RWPE1 (cell line): Measurements from ENCODE around the gene PPP1R9A.

Source experiments
- CTCF ChIA-PET: fragments of 350-600 bp; sonication (Branson Sonifier 250); formaldehyde crosslinking; extraction: SDS; loops from one replicate; lab custom pipeline; 2021; lab: Yijun Ruan, JAX
- POLR2A ChIA-PET: fragments of 400-600 bp; formaldehyde crosslinking; extraction: SDS; loops from one replicate; lab custom pipeline; 2020; ENCODE audit warnings: antibody characterized with exemption; ENCODE audit not compliant: low non-redundant PET; lab: Yijun Ruan, JAX
- DNase-seq: peaks from one replicate; pipeline ENCODE4 v3.0.0; 2012; ENCODE audit warnings: low spot score
- H3K27ac ChIP-seq: fragments of 450-650 bp; 2 replicates; pipeline ENCODE4 v1.5.1; 2017
- TF ChIP-seq, protein P1 (sequence below): fragments of 450-650 bp; conservative IDR thresholded peaks from 2 replicates; pipeline ENCODE4 v1.5.1; 2017; ENCODE audit warnings: low read depth, mild to moderate bottlenecking

Gene PPP1R9A

DNA sequence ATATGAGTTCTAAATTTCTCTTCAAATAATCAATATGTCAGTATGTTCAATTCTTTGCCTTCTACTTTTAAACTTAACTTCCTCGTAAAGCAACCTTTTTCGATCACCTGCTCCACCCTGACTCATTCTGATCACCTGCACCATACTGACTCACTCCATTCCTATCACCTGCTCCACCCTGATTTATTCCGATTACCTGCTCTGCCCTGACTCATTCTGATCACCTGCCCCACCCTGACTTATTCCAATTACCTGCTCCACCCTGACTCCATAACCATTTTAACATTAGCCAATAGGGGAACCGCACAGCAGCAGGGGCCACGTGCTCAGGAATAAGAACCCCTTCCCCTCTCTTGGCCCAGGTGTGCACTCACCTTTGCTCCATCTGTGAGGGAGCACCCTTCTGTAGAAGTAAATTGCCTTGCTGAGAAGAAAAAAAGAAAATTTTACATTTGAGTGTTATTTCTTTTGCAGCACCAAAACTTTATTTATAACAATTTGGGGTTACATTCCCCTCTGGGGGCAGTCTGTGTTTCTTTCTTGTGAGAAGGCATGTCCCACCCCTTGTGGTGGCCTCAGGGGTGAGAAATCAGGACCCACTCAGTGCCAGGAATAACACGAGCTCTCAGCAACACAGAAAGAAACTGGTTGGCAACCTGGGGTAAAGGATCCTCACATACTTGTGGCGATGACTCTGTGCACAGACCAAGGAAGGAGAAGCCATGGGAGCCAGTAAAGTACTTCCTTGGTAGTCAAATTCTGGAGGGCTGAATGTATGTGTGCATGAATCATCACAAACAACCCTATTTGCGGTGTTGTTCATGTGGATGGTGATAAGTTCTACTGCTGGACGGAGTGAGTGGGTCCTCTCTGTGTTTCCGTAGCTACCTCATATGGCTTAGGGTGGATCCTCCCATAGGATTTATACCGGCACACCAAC, 29.4 kb upstream of the PPP1R9A start:
- no peak for DNase-seq
- POLR2A ChIA-PET, result no interaction called here
- TF ChIP-seq, protein P1, sequence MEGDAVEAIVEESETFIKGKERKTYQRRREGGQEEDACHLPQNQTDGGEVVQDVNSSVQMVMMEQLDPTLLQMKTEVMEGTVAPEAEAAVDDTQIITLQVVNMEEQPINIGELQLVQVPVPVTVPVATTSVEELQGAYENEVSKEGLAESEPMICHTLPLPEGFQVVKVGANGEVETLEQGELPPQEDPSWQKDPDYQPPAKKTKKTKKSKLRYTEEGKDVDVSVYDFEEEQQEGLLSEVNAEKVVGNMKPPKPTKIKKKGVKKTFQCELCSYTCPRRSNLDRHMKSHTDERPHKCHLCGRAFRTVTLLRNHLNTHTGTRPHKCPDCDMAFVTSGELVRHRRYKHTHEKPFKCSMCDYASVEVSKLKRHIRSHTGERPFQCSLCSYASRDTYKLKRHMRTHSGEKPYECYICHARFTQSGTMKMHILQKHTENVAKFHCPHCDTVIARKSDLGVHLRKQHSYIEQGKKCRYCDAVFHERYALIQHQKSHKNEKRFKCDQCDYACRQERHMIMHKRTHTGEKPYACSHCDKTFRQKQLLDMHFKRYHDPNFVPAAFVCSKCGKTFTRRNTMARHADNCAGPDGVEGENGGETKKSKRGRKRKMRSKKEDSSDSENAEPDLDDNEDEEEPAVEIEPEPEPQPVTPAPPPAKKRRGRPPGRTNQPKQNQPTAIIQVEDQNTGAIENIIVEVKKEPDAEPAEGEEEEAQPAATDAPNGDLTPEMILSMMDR, result no peak
- H3K27ac ChIP-seq, result no peak overlapping the region
- CTCF ChIA-PET, result no interaction called here

DNA sequence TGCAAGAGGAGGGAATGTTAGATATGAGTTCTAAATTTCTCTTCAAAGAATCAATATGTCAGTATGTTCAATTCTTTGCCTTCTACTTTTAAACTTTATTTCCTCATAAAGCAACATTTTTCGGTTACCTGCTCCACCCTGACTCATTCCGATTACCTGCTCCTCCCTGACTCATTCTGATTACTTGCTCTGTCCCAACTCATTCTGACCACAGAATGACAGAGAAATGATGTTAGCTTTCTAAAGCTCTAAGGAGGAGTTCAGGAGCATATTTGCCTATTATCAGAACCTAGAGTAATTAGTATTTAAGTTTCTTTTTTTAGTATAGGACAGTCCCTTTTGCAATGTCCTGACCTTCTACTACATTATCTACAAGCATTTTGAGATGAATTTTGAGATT, 24.5 kb upstream of the PPP1R9A start:
- no peak for DNase-seq
- ChIA-PET CTCF (interaction anchor here (0.6 kb wide), 1 partner anchor 382 kb away, joined by 5 read pairs; no protein-coding TSS in a partner anchor), POLR2A (no interaction called here)
- TF ChIP-seq, protein P1, result no peak
- no peak overlapping the region for H3K27ac ChIP-seq

DNA sequence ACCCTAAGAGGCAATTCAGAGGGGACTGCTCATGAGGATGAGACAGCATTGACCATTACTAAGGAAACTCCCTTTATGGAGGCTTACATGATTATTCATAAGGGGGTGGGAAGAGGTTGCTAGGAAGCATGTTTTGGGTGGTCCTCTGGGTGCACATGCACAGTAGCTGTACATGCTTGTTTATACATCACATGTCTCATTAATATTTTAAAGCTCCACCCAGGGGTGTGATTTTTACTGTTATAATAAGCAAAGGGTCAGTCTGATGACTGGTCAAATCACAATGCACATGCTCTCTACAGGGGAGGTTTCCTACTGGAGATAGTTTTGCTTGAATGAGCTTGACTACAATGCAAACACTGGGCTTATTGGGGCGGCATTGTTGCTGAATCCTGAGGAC, 23.8 kb upstream of the PPP1R9A start:
- TF ChIP-seq, protein P1, result no peak
- no peak for DNase-seq
- POLR2A ChIA-PET, result no interaction called here
- CTCF ChIA-PET, result interaction anchor here (0.6 to 0.7 kb wide), 2 partner anchors 382 to 1089 kb away, joined by 5 to 6 read pairs; no protein-coding TSS in a partner anchor
- H3K27ac ChIP-seq, result no peak overlapping the region

DNA sequence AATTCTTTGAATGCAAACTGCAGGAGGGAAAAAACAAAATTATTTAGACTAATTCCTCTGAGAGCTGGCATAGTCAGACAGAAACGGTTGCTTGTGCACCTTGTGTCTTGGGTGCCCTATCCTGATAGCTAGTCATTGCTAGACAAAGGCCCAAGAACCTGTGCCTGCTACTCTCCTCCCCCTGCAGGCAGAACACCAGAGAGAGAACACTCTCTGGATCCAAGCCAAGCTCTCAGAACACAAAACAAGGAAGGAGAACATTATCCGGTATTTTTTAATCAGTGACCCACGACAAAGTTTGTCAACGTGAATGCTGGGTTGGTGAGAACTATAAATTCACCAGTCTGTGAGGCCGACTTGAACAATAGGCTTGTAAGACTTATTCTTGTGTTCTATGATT, 18.8 kb upstream of the PPP1R9A start:
- CTCF ChIA-PET, result no interaction called here
- peak; percentile 14 for DNase-seq

DNA sequence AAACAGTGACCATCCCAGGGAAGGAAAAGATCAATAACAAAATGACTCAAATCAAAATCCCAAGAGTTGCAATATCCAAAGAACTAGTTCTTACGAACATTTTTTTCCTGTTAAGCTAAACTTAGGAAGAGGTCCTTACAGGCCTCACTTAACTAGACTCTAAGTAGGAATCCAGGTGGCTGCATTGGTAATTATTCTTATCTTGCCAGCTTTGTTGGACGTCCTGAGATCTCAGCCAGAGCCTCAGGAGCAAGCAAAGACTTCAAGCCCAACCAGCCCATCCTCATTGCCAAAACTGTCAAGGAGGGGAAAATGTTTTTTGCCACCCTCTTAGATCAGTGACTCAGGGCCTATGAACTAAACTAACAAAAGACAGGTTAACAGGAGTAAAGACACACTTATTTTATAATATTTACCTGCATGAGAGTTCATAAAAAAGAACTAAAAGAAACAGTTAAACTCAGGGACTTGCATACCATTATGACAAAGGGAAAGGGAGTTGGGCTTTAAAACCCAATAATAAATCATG, 18.3 kb upstream of the PPP1R9A start:
- ChIA-PET CTCF (no interaction called here), POLR2A (no interaction called here)
- DNase-seq, result no peak
- TF ChIP-seq, protein P1, result no peak
- H3K27ac ChIP-seq, result no peak overlapping the region

More for the DNA sequence above, 18.8 kb upstream of the PPP1R9A start:
- POLR2A ChIA-PET, result no interaction called here
- TF ChIP-seq, protein P1, result no peak
- no peak overlapping the region for H3K27ac ChIP-seq

DNA sequence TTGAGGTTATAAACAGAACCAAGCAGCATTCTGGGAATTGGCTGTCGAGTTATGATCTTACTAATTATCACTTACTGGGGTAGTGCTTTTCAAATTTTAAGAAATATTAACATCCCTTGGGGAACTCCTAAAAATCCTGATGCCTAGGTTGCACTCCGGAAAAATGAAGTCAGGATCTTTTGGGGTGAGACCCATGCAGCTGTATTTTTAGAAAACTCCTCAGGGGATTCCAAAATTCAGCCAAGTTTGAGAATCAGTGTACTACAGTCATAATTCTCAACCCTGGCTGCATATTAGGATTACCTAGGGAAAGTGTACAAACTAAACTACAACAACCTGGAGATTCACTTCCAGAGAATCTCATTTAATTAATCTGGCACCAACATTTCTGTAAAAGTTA, 17.2 kb upstream of the PPP1R9A start:
- H3K27ac ChIP-seq, result no peak overlapping the region
- no peak for DNase-seq
- ChIA-PET CTCF (no interaction called here), POLR2A (no interaction called here)
- TF ChIP-seq, protein P1, result no peak
